Colon (tissue), 2 donors: ENCODE data around the gene ATP8B3.
"Not testable (repeated sequence)": the region's sequence is repeated elsewhere in the genome, so short reads cannot be mapped to it uniquely, and the experiment has no call there.

Source experiments
- FAIRE-seq: peaks from 2 replicates; lab custom pipeline; 2012; peaks lifted over from hg19 to GRCh38; lab: Jason Lieb, UNC
- donor health status: control.
- donor health status: control.

The ATP8B3 gene

DNA sequence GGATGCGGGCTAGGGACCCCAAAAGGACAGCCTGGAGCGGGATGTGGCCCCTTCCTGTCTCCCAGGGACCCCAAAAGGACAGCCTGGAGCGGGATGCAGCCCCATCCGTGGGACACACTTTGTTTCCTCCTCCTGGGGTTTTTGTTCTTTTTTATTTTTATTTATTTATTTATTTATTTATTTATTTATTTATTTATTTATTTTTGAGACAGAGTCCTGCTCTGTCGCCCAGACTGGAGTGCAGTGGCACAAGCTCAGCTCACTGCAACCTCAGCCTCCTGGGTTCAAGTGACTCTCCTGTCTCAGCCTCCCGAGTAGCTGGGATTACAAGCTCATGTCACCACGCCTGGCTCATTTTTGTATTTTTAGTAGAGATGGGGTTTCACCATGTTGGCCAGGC lies 14.8 kb downstream of the ATP8B3 start:
- FAIRE-seq: not testable (repeated sequence)

DNA sequence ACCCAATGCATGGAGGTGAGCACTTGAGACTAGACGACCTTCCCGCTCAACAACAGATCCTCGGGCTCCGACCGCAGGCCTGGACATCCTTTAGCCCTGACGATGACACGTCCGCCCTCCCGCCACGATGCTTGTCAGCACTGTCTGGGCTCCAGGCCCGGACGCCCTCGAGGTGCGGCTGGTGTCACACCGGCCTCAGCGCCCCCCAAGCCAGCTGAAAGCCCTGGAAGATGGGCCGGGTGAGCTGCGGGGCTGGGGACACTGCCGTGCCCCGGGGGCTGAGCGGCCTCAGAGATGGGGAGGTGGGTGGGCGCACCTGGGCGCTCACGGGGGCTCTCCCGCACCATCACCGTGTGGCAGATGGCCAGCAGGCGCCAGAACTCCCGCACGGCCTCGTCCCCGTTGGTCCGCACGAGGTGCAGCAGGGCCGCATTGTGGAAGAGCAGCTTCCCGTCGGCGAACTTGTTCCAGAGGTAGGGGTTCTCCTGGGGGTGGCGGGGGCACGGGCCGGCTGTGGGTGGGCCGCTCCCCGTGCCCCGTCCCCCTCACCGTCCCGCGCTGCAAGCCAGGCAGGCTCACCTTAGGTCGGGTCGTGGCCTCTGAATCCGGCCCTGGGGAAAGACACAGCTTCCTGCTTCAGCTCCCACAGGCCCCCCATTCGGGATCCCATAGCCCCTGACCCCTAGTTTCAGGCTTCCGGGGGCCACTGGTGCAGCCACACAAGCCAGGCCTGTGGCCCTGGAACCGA lies 15.5 kb downstream of the ATP8B3 start:
- no peak for FAIRE-seq

DNA sequence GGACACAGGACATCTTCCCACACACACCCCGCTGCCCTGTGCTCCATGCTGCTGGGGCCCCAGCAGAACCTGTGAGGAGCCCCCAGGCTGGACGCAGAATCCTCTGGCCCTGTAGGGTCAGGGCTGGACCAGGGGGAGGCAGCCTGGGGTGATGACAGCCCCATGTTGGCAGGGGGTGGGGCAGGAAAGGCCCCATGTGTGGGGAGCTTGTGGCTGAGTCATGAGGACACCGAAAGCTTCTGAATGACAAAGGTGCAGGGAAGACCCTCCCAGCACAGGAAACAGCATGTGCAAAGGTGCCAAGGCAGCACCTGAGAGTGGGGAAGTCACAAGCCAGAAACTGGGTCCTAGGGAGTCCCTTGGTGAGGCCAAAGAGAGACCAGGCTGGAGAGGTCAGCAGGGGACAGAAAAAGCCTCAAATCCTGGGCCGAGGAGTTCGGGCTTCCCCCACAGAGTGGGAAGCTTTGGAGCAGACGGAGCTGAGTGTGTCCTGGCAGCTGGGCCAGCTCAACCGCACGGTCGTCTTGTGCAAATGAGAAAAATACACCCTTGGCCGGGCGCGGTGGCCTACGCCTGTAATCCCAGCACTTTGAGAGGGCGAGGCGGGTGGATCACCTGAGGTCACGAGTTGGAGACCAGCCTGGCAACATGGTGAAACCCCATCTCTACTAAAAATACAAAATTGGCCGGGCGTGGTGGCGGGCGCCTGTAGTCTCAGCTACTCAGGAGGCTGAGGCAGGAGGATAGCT lies 17.5 kb downstream of the ATP8B3 start:
- FAIRE-seq: no peak

GRCh38 chr19:1791879-1792278 lies 20.2 kb downstream of the ATP8B3 start:
- FAIRE-seq: no peak

DNA sequence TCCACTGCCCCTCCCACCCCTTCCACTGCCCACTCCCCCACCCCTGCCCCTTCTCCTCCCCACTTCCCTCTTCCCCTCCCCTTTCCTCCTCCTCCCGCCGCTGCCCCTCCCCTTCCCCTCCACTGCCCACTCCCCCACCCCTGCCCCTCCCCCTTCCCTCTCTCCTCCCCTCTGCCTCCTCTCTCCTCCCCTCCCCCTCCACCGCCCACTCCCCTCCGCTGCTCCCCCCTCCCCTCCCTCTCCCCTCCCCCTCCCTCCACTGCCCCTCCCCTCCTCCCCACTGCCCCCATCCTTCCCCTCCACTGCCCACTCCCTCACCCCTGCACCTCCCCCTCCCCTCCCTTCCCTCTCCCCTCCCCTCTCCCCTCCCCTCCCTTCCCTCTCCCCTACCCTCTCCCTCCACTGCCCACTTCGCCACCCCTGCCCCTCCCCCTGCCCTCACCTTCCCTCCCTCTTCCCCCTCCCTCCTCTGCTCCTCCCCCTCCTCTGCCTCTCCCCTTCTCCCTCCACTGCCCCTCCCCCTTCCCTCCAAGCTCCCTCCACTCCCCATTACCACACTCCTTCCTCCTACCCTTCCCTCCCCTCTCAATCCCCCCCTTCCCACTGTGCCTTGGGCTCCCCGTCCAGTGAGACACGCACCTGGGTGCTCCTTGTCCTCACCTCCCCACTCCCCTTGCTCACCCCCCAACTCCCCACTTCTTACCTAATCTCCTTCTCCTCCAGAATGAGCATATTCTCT lies 21.9 kb downstream of the ATP8B3 start:
- FAIRE-seq: no peak

DNA sequence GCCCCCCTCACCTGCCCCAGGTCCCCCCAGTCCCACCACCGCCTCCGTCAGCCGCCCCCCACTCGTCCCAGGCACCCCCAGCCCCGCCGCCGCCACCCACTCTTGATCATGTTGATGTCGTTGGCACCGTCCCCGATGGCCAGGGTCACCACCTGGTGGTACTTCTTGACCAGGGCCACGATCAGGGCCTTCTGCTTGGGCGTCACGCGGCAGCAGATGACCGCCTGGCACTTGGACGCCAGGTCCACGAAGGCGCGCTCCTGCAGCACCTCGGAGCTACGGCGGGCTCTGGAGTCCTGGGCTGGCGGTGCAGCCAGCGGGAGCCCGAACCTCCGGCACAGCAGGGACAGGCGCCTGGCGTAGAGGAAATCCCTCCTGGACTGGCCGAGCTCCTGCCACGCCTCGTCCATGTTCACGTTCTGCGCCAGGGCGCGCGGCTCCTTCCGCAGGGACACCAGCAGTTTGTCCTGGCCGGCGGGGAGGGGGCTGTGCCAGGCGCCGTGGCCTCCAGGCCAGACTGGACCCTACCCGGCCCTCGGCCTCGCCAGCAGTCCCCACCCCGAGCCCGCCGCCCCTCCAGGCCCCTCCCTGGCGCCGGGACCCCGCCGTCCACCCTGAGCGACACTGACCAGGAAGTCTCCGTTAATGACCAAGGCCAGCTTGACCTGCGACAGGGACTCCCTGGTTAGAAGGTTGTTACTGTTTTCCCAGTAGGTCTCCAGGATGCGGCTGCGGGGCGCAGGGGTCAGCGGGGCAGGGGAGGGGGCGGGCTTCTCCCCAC lies 22.6 kb downstream of the ATP8B3 start:
- FAIRE-seq: no peak

GRCh38 chr19:1787116-1787515 lies 25.0 kb downstream of the ATP8B3 start:
- no peak for FAIRE-seq

GRCh38 chr19:1786668-1787067 lies 25.4 kb downstream of the ATP8B3 start:
- FAIRE-seq: no peak

GRCh38 chr19:1785310-1785709 lies 26.8 kb downstream of the ATP8B3 start:
- FAIRE-seq: no peak

DNA sequence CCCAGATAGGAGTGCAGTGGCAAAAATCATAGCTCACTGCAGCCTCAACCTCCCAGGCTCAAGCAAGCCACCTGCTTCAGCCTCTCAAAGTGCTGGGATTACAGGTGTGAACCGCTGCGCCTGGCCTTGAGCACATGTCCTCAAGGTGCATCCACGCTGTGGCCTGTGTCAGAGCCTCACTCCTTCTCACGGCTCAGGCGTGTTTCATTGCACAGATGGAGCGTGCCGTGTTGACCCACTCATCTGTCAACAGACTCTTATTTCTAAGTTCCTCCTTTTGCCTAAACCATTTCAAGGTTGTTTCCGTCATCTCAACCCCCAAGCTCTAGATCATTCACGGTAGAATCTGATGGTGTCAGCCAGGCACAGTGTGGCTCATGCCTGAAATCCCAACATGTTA lies 28.2 kb downstream of the ATP8B3 start:
- FAIRE-seq: no peak

DNA sequence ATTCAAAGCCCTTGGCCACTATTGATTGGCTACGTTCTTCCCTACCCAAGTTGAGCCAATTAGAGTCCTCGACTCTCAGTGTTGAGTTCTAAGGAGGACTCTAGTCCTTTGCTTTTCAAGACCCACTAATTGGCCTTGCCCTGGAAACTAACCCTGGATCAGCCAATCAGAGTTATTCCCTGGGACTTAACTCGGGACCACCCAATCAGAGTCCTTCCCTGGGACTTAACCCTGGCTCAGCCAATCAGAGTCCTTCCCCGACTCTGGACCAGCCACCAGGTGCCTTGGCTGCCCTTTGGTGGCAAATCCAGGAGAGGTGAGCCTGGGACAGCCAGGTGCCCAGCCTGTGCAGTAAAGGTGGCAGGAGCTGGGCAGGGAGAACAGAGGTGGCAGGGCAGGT lies 28.7 kb downstream of the ATP8B3 start:
- FAIRE-seq: no peak

DNA sequence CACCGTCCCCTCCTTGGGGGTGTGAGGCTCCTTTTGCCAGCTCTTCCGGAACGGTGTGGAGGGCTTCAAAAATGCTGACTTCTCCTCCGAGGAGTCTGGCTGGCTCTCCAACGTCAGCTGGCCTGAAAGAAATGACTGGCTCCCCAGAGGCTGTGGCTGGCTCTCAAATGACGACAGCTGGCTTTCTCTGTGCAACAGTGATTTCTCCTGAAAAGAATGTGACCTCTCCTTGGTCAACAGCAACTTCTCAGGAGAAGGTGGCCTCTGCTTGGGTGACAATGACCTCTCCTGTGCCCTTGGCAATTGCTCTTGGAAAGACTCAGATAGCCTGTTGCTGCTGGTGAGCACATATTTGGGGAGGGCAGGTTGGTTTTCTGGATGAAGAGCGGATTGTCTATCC lies 29.6 kb downstream of the ATP8B3 start:
- no peak for FAIRE-seq

DNA sequence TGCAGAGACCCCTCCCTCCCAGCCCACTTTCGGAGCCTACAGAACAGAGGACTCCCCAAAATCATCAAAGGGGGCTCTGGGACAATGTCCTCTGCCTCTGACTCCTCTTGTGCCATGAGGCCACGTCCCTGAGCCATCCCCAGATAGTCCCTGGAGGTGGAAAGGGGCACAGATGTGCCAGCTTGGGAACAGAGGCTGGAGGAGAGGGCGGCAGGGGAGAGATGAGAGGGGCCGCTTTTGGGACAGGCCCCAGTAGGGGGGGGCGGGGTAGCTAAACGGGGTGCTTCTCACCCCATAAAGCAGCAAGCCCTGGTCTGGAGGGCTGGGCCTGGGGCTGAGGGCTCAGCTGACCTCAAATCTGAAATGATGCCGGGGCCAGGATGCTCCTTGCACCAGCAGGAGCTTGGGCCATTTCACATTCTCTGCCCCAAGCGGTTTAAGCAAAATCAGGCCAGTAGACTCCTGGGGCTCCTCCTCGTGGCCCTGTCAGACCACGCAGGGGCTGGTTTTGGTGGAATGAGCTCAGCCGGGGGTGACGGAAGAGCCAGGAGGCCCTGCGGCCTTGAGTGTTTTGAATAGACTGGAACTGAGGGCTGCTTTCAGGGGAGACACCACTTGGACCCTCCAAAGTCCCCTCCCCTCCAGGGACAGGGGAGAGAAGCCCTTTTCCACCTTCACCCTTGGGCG lies 31.7 kb downstream of the ATP8B3 start:
- FAIRE-seq: no peak

GRCh38 chr19:1779574-1779973 lies 32.5 kb downstream of the ATP8B3 start:
- no peak for FAIRE-seq

DNA sequence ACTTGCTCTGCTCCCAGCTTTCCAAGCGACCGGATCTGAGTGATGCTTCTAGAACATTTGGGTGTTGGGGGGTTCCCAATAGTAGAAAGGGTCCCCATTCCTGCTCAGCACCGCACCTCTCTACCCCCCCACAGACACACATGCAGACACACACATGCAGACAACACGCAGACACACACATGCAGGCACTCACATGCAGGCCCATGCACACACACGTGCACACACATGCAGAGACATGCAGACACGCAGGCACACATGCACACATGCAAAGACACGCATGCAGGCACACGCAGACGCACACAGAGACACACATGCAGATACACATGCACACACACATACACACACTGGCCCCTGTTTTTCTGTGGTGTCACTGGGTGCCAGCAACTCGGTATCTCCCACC lies 34.9 kb downstream of the ATP8B3 start:
- no peak for FAIRE-seq

DNA sequence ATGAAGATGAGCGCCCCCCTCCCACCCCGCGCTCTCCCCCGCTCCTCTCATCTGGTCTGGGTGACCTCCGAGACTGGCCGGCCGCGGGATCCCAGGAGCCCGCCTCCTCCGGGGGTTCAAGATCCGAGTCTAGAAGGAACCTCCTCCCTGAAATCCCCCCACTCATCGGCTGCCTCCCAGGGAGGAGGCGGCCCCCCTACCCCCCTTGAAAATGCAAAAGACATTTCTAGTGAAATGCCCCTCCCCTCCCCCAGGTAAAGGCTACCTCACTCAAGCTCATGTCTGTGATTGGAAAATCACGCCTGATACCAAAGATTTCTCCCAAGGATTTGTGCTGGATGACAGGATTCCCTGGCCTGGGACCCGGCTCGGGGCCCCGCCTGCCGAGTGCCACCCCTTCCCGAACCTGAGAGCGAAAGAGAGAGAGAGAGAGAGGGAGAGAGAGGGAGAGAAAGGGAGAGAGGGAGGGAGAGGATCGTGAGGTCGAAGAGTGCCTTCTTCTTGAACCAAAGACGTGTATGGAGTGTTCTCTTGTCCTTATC lies 35.4 kb downstream of the ATP8B3 start:
- no peak for FAIRE-seq

DNA sequence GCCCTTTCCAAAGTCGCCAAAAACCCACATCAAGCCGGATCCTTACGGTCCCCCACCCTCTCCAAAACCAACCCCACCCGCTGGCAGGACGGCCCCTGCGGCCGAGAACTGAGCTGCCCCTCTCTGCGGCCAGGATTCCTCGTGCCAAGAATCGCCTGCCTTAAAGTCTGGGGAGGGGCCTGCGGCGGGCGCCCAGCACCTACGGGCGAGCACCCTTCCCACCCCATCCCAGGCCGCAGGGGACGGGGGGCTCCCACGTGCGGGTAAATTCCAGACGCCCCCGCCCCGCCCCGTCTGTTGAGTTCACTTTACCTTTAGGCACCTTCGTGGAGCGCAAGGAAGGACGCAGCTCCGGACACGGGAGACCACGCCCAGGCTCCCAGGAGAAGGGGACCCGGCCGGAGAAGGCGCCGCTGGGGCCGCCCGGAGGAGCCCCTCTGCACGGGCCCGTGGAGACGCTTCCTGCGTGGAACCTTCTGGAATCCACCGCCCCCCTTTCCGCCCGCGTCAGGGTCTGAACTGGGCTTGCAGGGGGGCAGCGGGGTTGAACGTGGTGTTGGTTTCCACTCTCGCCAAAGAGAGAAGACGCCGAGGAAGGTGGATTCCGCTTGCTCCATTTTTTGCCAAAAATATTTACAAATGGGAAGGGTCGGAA lies 36.0 kb downstream of the ATP8B3 start:
- FAIRE-seq: no peak

GRCh38 chr19:1774989-1775772 lies 36.9 kb downstream of the ATP8B3 start:
- FAIRE-seq: no peak

DNA sequence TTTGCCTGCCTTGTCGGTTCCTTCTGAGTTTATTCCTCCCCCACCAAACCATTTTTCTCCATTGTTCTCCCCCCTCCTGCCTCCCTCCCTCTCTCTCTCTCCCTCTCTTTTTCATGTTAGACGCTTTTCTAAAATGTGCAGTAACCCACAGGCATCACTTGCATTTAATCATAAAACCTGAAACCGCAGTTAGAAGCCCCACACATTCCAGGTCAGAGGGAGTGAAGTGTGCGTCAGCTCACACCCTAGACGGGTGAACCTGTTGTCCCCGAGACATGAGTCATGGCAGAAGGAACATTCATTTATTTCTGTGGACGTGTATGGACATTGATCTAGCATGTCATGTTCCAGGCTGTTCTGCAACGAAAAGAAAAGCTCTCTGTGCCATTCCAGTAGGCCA lies 38.9 kb downstream of the ATP8B3 start:
- no peak for FAIRE-seq
